GM18873 (cell line): Measurements from ENCODE around the gene CTSZ.
"Not testable (repeated sequence)": the region's sequence is repeated elsewhere in the genome, so short reads cannot be mapped to it uniquely, and the experiment has no call there.

Experiments used
- ATAC-seq: cut with Tn5 transposase; IDR thresholded peaks from one replicate; pipeline ENCODE4 v1.9.1; 2021; ENCODE audit warnings: mild to moderate bottlenecking, moderate library complexity, moderate number of reproducible peaks; ENCODE audit not compliant: unreplicated experiment, low FRiP score

The CTSZ gene

DNA sequence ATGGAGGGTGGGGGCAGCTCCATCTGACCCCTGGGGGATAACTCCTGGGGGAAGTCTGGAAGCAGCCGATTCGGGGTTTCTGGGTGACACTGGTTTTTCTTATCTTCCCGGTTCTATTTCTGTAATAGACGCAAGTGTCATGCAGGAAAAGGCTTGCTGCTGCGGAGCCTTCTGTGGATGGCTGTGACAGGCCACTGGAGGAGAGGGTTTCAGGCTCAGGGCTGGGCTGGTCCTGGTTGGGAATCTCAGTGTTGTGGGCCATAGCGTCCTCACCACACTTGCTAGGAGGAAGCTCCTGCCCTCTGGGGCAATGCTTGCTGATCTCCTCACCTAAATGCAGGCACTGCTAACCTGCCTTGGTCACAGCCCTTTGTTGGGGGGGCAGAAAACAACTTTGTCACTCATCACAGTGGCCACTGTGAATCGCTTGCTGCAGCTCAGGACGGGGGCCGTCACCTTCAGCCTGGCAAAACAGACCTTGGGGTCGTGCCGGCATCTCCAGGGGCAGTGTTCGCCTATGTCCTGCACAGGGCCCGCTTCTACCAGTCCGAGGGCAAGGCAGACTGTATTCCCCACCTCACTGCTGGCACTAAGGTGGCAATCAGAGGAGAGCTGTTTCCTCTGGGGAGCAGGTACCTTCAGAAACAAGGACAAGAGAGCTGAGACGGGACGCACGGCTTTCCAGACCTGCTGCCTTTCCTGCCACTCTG, 7.8 kb upstream of the CTSZ start:
- no peak for ATAC-seq

DNA sequence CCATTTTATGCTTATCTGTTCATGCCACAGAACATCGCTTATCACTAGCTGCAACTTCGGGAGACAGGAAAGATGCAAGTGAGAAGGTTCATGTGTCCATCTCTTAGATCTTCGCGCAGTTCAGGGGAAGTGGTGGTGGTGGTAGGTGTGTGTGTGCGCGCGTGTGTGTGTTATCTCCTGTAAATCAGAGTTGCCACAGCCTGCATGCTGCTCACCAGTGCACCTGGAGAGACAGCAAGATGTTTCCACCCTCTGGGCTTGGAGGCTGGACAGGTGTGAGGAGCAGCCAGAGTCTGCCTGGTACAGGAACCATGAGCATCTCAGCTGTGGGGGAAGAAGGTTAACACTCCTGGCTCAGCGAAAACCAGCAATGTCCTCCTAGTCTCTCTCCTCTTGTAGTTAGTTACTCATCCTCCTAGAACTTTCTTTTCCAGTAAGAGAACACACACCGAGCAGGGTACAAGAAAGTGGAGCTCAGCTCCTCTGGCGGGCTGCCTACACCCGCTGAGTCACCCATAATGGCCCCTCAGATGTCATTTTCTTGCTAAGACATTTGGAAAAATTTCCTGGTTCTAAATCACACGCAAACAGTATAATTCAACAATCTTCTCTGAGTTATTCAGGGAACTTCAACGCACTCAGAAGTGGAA, 7.0 kb upstream of the CTSZ start:
- ATAC-seq, result no peak

- no peak for ATAC-seq
Measured at GRCh38 chr20:59013031-59013951, 6.2 kb upstream of the CTSZ start.

- ATAC-seq, result not testable (repeated sequence)
Measured at GRCh38 chr20:59011874-59012157, 4.8 kb upstream of the CTSZ start.

- no peak for ATAC-seq
Measured at GRCh38 chr20:59010995-59011873, 4.2 kb upstream of the CTSZ start.

DNA sequence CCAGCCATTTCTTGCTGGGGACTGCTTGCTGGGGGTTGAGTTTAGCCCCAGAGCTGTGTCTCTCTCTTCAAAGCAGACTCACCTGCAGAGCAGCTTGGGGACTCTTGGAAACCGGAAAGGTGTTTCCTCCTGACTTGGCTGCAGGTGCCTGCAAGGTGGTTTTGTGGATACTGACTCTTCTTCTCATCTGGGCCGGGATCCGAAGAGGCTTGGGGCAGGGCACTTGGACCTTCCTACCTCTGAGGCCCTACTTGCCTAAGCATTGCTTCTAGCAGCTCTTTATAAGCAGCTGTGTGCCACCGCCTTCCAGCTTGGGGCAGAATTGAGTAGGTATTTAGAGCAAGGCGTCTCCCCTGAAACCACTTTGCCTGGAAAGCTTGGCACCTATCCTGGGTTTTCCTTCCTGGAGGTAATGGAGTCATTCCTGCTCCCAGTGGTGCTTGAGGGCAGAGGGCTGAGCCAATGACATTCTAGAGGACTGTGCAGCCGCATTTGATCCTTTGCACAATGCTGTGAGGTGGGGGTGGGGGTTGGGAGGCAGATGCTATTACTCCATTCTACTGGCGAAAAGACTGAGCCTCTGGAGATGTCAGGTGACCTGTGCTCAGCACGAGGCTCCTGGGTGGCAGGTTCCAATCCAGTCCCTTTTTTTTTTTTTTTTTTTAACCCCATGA, 3.4 kb upstream of the CTSZ start:
- no peak for ATAC-seq

GRCh38 chr20:59008715-59009336, 1.8 kb upstream of the CTSZ start:
- ATAC-seq, result no peak

GRCh38 chr20:59007665-59008511, 834 bp upstream of the CTSZ start:
- no peak for ATAC-seq

GRCh38 chr20:59006167-59006863, 739 bp downstream of the CTSZ start:
- no peak for ATAC-seq

DNA sequence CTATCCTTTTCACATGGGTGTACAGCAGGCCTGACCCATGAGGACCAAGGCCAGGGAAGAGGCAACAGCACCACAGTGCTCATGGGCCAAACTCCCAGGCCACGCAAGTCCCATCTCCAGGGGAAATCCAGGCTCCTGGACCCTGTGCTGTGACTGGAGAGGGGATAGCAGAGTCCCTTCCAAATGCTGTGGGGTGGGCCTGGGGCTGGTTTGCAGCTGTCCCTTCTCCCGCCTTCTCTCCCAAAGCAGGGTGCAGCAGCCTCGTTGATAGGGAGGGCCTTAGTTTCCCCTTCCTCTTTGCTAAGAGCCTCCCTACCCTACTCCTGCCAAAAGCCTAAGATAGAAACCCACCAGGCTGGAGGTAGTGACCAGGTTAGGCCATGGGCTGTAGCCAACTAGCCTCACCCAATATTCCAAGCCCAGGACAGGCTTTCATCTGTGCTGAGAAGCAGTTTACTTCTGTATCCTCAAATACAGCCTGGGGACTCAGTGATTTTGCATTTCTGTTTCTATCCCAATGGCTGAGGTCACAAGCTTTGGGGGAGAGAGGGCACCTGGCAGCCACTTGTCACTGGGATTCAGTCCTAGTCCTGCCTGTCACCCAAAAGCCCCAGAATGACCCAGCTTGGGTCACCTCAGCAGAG, 1.4 kb downstream of the CTSZ start:
- no peak for ATAC-seq

DNA sequence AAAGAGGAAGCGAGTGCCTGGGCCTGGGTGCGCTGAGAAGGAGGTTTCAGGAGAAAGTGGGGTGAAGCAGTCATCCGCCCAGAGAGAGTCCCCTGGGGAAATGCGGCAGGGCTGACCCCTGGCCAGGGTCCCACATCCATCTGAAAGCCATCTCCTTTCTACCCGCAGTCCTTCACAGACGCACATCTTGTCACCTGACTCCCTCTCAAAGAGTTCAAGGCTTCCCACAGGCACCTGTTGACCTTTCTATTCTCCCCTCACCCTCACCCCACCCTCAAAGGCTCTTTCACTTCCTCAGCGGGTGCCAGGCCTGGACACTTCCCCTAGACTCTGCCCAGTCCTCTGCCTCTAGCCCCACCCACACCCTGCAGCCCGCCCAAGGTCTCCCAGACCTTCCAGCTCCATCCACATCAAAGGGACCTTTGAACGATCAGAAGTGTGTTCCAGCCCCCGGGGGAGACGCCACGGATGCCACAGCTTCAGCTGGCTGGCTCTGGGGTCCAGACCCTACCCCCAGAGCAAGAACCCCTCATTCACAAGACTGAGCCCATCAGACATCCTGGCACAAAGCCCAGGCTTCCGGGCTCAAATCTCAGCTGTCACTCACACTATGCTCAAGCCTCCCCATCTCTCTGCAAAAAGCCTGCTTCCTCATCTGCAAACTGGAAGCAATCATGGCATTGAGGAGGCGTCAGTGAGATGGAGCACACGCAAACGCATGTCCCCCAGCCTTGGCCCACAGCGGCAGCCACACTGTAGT, 2.1 kb downstream of the CTSZ start:
- ATAC-seq, result peak; percentile 48

- ATAC-seq, result no peak
Measured at GRCh38 chr20:59004493-59004762, 2.6 kb downstream of the CTSZ start.

GRCh38 chr20:59003836-59004492, 3.1 kb downstream of the CTSZ start:
- no peak for ATAC-seq

- ATAC-seq, result no peak
Measured at GRCh38 chr20:59002874-59003399, 4.1 kb downstream of the CTSZ start.

DNA sequence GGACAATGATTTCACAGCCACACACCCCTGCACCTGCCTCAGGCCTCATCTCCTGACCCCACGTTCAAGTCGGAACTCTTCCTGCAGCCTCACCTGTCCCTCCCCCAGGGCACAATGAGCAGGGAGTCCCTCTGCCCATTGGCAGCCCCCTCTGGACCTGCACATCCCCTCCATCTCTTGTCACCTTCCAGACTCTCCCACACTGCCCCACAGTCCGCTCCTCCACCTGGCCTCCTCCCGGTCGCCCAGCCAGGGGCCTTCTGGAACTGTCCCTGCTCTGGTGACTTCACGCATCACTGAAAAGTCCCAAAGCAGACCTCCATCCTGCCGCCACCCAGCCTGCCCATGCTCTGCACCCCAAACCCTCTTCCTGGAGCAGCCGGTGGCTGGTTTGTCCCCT, 4.7 kb downstream of the CTSZ start:
- ATAC-seq, result no peak

DNA sequence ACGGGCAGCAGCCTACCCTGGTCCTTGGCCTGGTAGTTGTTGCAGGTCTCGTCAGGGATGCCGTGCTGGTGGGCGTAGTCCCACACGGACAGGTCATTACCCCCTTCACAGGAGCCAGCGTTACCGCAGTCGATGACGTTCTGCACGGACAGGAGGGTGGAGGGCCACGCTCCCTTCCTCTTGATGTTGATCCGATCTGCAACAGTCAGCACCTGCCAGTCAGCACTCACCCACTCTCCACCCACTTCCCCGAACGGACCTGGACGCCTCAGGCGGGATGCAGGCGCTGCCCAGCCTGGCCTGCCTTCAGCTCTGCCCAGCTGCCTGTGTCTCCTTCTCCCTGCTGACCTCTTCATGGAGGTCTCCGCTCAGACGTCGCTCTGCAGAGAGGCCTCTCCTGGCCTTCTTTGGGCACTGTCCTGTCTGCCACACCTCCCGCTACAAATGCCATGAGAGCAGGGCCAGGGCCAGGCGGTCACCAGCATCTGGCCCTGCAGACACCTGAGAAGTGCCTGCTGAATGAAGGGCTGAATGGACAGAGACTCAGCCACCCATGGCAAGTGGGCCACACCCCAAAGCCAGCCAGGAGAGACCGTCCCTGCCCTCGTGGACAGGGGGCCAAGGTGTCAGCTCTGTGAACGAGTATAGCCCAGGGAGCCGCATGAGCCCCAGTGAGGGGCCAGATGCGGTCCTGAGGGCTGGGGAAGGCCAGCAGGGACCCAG, 5.4 kb downstream of the CTSZ start:
- no peak for ATAC-seq
